ENCODE data around the gene KLF3.

KLF3 gene

DNA sequence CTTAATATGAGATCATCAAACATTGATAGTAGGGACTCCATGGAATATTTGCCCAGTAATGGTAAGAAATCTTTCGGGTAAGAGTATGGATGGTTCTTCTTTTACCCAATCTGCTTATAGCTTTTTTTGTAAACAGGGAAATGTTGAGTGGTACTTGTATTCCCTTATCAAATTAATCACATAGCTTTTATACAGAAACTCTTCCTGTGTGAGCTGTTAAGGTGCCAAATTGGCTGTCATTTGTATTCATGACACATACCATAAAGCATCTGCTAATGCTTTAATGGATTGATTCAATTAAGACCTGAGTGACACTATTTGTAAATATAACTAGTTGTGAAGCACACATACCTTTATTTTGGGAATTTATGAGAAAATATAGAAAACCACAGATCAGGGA lies 34.2 kb downstream of the KLF3 start:
- DNase-seq (ENCODE audit: low read depth): no peak

DNA sequence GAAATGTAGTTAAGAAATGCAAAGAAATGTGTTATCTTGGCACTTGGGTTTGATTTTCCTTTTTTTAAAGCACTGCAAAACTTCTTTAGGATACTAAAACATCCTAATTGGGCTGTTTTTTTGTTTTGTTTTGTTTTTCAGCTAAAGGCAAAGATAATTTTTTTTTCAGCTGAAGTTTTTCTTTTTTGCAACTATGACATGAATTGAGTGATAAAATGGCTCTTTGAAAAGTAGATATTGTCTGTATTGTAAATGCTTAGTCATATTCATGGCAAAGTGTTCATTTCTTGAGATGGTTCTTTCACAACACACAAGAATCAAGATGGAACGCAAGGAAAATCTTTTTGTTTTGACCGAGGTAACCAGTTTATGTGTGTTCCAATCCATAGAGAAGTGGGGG lies 35.1 kb downstream of the KLF3 start:
- DNase-seq (ENCODE audit: low read depth): no peak

DNA sequence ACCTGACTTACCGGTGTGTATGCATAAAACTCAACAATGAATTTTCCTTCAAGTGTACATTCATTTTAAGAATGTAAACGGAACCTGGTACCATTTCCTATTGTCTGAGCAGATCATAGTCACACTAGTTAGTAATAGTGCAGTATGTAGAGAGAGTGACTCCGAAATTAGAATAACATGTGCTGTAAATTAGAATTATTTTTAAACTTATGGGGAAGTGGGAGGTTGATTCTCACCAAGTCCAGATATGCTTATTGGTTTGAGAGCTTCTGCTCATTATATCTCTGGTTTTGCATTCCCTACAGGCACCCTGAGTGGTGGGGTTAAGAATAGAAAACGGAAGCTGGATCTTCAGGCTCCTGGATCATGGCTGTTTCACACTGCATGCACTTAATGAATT lies 39.6 kb downstream of the KLF3 start:
- no peak for DNase-seq (ENCODE audit: low read depth)

DNA sequence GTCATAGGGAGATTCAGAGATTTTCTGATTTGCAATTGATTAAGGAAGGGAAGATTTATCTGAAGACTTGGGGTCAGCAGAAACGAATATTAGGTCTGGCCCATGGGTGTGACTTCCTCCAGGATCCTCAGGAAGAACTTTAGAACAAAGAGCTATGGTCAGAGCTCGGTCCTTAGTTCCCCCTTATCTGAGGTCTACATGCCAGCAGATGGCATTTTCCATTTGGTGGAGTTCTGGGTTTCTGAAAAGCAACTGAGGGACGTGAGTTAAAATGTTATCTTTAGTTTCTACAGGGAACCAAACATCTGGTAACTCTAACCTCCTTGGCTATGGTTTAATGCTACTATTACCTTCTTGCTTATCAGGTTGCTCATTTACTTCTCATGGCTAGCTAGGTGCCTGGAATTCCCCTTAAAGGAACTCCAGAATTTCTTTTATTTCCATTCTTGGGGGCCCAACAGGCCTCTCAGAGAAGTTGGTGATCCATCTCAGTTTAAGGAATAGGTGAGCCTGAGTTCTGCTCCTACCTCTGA lies 40.7 kb downstream of the KLF3 start:
- no peak for DNase-seq (ENCODE audit: low read depth)

DNA sequence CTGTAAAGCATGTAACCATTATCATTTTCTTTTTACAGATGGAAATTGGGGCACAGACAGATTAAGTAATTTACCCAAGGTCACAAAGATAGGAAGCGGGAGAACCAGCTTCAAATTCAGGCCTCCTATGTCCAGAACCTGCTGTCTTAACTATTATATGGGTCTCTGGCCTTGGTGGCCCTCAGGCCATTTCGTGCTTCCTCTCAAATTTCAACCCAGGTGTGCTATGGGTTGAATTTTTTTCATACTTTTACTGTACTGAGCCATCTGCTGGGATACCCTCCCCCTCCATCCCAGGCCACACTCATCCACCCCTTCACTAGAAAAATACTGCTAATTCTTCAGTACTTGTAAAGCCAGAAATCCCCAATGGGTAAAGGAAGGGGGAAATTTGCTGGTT lies 42.3 kb downstream of the KLF3 start:
- DNase-seq (ENCODE audit: low read depth): no peak

DNA sequence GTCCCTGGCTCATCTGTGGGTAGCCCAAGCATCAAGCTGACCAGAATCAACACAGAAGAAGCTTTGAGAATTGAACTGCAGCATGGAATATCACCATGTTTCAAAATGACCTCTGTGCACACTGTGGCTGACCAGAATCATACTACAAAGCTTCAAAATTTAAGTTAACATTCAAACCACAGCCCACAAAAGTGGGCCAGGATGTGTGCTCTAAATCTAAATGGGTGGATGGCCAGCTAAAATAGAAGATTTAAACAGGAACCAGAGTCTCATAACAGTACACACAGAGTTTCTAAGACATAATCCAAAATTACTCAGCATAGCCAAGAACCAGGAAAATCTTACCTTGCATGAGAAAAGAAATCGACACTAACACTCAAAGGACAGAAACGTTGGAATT lies 46.1 kb downstream of the KLF3 start:
- no peak for DNase-seq (ENCODE audit: low read depth)

DNA sequence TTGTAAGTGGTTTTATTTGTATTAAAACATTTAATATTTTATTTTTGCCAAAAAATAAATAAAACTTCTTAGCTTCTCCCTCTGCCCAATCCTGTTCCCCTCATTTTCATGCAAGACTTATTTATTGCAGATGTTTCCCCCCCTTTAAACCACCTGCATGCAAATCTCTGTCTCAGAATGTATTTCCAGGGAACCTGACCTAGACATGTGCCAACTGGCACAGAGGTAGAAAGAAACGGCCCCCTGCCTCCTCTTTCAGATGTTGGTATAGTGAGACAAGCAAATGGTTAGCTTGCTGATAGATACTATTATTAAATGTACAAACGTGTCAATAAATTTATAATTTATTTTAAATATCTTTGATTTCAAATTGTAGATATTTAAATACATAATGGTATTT lies 47.1 kb downstream of the KLF3 start:
- no peak for DNase-seq (ENCODE audit: low read depth)

DNA sequence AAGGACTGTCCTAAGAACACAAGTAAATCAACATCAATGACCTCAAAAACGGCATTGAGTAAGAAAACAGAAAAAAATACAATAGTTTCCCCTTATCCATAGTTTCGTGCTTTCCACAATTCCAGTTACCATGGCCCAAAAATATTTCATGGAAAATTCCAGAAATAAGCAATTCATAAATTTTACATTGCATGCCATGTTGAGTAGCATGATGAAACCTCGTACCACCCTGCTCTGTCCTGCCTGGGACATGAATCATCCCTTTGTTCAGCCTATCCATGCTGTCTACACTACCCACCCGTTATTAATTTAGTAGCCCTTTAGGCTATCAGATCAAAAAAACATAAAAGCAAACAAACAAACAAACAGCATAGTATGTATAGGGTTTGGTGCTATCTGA lies 51.1 kb downstream of the KLF3 start:
- no peak for DNase-seq (ENCODE audit: low read depth)

DNA sequence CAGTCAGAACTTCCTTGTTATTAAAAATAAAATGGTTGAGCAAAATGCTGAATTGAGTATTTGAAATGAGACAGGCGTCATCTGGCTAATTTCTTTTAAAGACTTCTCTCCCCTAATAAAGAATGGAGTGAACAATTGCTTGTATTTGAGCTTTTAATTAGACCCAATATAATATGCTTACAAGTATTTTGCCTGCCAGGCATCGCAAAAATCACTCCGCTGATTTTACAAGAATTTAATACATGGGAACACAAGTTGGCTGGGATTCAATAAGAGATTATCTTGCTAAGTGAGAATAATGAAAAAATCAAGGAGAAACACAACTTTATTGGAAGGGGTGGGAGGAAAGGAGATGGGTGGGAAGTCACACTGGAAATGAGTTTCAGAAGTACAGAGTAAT lies 52.3 kb downstream of the KLF3 start:
- no peak for DNase-seq (ENCODE audit: low read depth)

DNA sequence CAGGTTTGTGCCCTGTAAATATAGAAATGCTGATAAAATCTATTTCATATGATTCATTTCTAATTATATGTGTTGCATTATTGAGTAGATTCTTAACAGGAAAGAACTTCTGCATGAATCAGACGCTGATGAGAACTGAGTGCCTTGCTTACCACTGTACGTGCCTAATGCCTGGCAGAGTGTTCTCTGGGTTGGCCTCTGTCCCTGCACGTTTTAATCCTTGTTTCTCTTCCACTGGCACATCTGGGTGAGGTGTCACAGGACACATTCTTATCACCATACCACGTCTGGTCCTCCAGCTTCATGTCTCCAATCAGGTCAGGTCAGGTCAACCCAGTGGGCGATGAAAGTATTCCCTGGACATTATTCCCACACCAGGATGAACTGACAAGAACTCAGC lies 53.6 kb downstream of the KLF3 start:
- peak; percentile 24 for DNase-seq (ENCODE audit: low read depth)

DNA sequence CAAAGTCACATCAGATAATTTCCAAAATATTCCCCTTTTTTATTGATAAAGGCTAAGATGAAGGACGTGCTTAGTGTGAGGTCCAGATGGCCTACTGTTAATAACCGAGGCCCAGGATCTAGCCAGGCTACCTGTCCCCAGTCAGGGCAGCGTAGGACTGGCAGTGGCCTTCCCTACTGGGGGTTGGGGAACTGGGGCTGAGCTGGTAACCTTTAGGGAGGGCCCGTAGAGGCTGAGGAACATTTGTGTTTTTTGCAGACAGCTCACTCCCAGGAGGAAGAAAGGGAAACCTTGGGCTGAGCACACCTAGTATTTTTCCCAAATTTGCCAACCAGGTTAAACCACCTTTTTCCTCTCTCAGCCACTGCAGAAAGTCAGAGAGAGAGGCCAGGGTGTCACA lies 59.1 kb downstream of the KLF3 start:
- no peak for DNase-seq (ENCODE audit: low read depth)

DNA sequence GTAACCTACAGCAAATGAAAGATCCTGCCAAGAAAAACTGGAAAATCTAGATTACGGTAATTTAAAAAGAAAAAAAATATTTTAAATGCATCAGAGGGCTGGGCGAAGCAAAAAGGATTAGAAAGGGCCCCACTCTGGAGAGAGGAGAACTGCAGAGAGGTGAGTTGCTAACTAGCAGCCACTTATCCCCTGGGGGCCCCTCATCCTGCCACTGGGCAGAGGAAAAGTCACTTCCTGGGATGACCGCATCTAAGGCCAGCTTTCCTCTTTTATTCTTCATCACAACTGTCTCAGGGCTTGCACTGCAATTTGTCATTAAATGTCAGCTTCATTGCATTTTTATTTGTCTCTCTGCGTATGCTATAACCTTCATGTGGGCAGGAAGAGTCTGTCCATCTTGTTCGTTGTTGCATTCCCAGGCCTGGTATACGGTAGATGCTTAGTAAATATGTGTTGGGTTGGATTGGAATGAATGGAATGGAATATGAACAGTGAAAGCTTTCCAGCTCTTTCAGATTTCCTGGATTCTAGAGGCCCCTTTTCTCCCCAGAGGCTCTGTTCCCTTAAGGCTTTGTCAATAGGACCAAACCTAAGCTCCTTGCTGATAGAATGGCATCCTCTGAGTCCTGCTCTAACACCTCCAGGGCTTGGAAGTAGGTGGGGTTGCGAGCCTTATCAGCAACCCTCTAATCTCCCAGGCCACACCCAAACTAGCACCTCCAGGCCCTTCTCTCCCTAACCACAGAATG lies 59.9 kb downstream of the KLF3 start:
- peak; percentile 45 for DNase-seq (ENCODE audit: low read depth)

DNA sequence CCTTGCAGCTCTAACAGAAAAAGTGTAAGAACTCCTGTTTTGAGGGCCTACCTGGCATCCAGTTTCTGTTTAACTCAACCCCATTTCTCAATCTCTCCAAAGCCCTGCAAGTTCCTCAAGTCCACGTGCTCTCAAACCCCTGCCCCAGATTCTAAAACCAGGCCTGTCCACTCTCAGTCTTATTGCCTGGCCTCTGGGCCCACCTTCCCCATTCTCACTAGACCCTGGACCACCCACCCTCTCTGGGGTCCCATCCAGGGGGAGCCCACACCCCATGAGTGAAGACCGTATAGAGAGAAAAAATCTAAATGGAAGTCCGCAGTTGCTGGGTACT lies 60.4 kb downstream of the KLF3 start:
- no peak for DNase-seq (ENCODE audit: low read depth)

DNA sequence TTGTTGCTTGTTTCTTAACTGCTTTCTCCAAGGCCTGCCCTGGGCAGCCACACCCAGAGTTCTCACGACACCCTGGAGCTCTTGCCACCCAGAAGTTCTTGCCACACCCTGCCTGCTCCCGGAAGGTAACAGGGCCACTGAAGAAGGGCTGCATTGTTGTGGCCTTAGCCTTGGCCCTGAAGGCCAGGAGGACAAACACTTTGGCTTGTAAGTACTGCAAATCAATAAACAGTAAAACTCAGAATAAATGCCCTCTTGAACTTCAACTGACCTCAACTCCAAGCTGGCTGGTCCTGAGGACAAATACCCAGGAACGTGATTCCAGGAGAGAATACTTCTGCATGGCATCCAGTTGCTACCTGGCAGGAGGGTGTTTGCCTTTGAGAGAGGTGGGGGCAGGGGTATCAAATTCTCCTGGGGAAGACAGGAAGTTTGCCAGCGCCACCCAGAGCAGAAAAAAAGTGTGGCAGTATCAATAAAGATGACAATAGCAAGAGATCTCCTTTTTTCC lies 64.7 kb downstream of the KLF3 start:
- no peak for DNase-seq (ENCODE audit: low read depth)

DNA sequence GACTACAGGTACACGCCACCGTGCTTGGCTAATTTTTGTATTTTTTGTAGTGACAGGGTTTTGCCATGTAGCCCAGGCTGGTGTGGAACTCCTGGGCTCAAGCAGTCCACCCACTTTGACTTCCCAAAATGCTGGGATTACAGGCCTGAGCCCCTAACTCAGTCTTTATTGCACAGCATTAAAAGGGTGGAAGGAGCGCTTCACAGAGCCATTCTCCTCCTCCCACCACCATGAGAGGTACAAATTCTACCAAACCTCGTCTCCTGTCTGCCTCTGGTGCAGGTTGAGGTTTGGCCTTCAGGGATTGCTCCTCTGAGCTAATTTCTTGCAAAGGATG lies 66.5 kb downstream of the KLF3 start:
- DNase-seq (ENCODE audit: low read depth): no peak

DNA sequence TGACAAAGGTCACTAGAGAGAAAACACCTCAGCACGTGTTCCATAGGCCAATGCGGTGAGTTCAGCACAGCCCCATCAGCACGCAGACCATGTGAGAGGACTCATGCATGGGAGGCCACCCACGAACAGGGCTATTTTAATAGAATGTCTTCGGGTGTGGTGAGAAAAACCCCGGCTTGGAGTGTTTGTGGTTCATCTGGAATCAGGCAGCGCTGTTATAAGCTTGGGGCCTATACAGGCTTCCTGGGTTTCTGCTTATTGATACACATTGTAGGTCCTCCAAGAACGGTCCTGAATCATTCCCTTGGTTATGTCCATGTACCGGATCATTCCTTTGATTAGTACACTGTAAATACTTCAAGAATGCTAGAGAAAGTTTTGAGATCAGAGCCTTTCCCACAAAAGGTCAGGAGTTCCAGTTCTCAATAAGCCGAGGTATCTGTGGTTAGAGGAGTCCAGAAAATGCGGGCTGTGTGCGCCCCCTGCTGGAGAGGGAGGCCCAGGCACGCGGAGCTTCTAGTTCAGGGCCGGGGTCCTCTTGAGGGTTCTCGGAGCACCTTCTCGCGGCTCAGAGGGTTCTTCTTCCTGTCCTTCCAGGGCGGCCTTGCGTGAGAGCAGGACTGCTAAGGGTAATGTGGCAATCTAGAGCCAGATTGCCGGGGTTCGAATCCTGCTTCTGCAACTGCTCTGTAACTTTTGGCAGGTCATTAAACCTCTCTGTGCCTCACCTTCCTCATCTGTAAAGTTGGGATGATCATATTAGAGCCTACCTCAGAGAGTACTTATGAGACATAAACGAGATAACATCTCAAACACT lies 67.0 kb downstream of the KLF3 start:
- DNase-seq (ENCODE audit: low read depth): peak; percentile 90

DNA sequence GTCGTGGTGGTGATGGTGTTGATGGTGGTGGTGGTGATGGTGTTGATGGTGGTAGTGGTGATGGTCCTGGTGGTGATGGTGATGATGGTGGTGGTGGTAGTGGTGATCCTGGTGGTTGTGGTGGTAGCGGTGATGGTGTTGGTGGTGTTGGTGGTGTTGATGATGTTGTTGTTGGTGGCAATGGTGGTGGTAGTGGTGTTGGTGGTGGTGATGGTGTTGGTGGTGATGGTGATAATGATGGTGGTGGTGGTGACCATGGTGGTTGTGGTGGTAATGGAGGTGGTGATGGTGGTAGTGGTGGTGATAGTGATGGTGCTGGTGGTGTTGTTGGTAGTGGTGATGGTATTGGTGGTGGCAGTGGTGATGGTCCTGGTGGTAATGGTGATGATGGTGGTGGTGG lies 69.7 kb downstream of the KLF3 start:
- DNase-seq (ENCODE audit: low read depth): no peak

DNA sequence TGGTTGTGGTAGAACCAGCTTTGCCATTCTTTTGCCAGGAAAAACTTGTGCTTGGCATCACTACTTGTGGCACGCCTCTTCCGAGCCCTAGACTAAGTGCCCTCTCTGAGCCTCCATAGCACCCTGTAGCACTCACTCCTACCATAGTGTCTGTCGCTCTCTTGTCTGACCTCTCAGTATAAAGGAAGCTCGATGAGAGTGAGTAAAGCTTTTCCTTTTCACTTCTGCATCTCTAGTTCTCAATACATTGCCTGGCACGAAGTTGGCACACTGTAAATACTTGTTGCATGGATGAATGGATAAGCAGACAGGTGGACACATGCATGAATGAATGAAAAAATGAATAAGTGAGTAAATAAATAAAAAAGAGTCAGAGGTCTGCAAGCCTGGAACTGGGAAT lies 70.4 kb downstream of the KLF3 start:
- DNase-seq (ENCODE audit: low read depth): no peak

DNA sequence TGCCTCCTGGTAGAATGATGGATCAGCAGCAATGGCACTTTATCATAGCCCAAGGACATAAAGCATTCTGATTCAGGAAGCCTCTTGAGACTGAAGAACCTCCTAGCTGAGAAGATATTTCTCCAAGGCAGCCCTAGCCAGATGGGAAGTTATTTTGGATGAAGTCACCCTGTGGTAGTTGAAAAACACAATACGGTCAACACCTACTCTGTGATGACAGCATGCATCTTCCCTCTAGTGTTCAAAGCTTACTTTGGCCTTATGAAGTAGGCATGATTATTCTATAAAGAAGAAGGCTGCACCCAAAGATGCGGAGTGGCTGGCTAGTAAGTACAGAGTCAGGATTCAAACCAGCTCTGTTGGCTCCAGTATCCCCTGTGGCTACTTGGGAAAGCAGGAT lies 70.9 kb downstream of the KLF3 start:
- DNase-seq (ENCODE audit: low read depth): no peak

DNA sequence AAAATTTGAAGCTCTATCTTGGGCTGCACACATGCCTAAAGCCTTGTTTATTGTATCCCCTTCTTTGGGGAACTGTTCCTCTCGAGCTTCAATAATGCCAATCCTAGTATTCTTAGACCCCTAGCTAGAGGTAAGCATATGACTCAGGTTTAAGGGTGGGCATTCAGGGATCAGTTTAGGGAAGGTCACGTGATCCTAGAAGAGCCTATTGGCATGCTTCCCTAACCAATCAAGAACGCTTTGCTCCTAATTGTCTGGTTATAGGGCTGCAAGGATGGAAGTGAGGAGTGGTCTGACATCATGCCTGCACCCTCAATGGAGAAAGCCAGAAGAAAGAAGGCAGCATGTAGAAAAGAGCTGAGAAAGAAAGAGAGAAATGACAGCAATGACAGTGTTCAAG lies 71.9 kb downstream of the KLF3 start:
- no peak for DNase-seq (ENCODE audit: low read depth)

DNA sequence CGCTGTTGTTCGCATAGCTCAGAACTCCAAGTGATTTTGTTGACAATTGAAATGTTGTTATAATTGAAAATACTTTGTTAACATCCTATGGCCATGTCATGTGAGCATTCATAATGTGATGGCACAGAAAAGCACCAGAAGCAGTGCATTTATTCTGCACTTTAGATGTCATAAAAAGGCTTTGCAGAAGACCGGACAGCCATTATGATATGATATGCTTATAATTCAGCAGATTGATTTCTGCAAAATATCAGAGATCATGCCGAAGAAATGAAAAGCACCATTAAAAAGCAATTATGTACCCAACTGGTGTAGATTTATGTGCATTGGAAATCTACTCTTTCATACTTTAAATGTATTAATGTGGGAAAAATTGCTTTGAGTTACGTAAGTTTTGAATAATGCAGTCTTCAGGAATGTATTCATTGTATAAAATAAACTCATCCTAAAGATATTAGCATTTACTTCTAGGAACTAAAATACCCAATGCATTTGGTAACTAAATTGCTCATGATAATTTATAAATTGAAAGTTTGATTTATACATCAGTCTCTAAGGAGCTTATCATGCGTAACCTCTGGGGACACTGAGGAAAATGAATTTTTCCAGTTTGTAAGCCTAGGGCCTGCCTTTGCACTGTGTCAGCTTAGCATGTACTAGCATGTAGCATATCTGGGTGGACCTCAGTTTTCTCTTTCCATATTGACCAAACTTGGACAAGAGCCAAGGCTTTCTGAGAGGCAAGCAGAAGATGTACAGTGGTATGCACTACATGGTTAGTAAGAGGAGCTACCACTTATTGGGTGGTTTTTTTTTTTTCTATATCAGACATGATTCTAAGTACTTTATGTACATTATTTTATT lies 75.2 kb downstream of the KLF3 start:
- DNase-seq (ENCODE audit: low read depth): no peak

DNA sequence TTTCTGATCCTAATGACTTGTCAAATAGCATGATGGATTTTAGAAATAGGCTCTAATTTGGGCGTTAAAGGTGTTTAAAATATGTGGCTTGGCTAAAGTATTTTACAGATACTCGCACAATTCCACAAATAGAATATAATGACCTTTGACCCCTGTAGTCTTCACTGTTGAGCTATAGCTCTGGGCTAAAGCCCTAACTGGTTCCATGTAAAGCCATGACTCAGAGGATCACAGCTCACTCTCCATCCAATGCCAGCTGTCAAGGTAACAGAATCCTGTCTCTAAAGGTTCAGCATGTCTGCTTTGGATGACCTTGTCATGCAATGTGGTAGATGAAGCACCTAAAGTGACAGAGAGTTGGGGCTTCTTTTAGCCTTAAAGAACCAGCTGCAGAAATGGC lies 76.3 kb downstream of the KLF3 start:
- no peak for DNase-seq (ENCODE audit: low read depth)

DNA sequence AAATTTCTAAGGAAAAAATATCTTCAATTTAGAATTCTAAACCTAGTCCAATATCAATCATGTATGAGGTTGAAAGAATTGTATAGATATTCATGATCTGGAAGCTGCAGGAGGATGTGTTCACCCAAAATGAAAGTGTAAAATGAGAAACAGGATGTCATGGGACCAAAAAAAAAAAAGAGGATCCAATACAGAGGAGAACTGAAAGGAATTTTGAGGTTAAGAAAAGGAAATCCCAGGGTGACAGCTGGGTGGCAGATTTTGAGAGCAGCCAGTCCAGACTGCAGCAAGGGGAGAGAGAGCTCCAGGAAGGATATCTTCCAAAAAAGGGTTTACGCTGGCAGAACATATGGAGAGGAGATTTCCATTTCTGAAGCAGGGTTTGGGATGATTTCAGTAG lies 79.9 kb downstream of the KLF3 start:
- no peak for DNase-seq (ENCODE audit: low read depth)

All from ELR (cell line).